DOHH2 (cell line): ENCODE data around the gene SNRNP40.
A peak's percentile ranks its signal among the peaks of the same experiment; 100 is the strongest.

Experiments
- H3F3A ChIP-seq: fragments of 200-600 bp; sonication (generic), shearing (Covaris generic); 2 replicates; pipeline ENCODE4 v1.6.0; 2016; ENCODE audit warnings: antibody characterized with exemption, mild to moderate bottlenecking; ENCODE audit not compliant: control insufficient read depth, insufficient read depth
- H3K27ac ChIP-seq: fragments of 200-600 bp; sonication (generic); 2 replicates; pipeline ENCODE4 v1.5.1; 2014; ENCODE audit warnings: low read depth, mild to moderate bottlenecking, low read length, moderate library complexity
- H3K27me3 ChIP-seq: fragments of 200-600 bp; sonication (generic); 2 replicates; pipeline ENCODE4 v1.6.1; 2014; ENCODE audit warnings: mild to moderate bottlenecking, low read length, mixed read lengths; ENCODE audit not compliant: control insufficient read depth
- H3K36me3 ChIP-seq: fragments of 200-600 bp; sonication (generic); 2 replicates; pipeline ENCODE4 v1.6.1; 2014; ENCODE audit warnings: mild to moderate bottlenecking, low read length, moderate library complexity, mixed read lengths; ENCODE audit not compliant: control insufficient read depth
- H3K4me1 ChIP-seq: fragments of 200-600 bp; sonication (generic); 2 replicates; pipeline ENCODE4 v1.6.1; 2014; ENCODE audit warnings: mild to moderate bottlenecking, low read length, mixed read lengths; ENCODE audit not compliant: control insufficient read depth
- H3K4me2 ChIP-seq: fragments of 200-600 bp; sonication (generic); 2 replicates; pipeline ENCODE4 v1.6.0; 2014; ENCODE audit warnings: mild to moderate bottlenecking, low read length, moderate library complexity
- H3K4me3 ChIP-seq: fragments of 200-600 bp; sonication (generic); 2 replicates; pipeline ENCODE4 v1.5.1; 2014; ENCODE audit warnings: mild to moderate bottlenecking, low read length, mixed read lengths
- H3K79me2 ChIP-seq: fragments of 200-600 bp; sonication (generic); 2 replicates; pipeline ENCODE4 v1.6.1; 2014; ENCODE audit warnings: mild to moderate bottlenecking, low read length, mixed read lengths; ENCODE audit not compliant: control insufficient read depth
- H3K9me2 ChIP-seq: fragments of 200-600 bp; sonication (generic); replicated peaks from 2 replicates; pipeline ENCODE4 v1.6.1; 2014; ENCODE audit warnings: mild to moderate bottlenecking, low read length, mixed read lengths; ENCODE audit not compliant: control insufficient read depth
- H3K9me3 ChIP-seq: fragments of 200-600 bp; sonication (generic); 2 replicates; pipeline ENCODE4 v1.6.1; 2014; ENCODE audit warnings: antibody characterized with exemption, low read length, mixed read lengths; ENCODE audit not compliant: control insufficient read depth, insufficient read depth
- H4K20me1 ChIP-seq: fragments of 200-600 bp; sonication (generic); 2 replicates; pipeline ENCODE4 v1.6.0; 2014; ENCODE audit warnings: low read depth, mild to moderate bottlenecking, antibody characterized with exemption, low read length, moderate library complexity; ENCODE audit not compliant: control insufficient read depth, insufficient read depth
- EZH2phosphoT487 ChIP-seq: fragments of 200-600 bp; sonication (generic); IDR thresholded peaks from 2 replicates; pipeline ENCODE4 v1.6.1; 2017; ENCODE audit warnings: borderline replicate concordance, mild to moderate bottlenecking, antibody characterized with exemption, low read length, moderate library complexity, mixed read lengths
- TF ChIP-seq, protein P1 (sequence below): fragments of 200-600 bp; sonication (generic); IDR thresholded peaks from one replicate; pipeline ENCODE4 v1.5.1; 2014; ENCODE audit warnings: antibody characterized with exemption, mild to moderate bottlenecking, low read depth, low read length; ENCODE audit not compliant: poor library complexity, severe bottlenecking

SNRNP40 gene

DNA sequence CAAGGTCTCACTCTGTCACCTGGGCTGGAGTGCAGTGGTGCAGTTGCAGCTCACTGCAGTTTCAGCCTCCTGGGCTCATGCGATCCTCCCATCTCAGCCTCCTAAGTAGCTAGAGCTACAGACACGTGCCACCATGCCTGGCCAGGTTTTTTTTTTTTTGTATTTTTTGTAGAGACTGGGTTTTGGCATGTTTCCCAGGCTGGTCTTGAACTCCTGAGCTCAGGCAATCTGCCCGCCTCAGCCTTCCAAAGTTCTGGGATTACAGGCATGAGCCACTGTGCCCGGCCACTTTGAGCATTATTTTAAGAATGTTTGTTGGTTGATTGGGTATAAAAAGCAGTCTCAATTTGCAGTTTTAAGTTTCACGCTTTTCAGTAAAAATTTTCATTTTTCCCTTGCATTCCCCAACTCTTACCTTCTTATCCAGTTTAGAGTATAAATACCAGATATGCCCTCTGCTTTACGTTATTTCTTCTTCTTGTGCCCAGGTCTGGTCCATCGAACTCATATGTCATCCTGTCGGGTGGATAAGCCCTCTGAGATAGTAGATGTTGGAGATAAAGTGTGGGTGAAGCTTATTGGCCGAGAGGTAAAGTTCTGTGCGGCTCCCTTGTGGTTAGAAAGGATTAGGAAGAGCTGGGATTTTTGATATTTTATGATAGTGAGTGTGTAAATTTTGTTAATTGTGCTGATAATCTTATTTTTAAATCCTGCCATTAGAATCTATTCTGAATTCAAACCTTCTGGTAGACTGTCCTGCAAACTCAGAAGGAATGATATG lies 40.3 kb upstream of the SNRNP40 start:
- TF ChIP-seq, protein P1, sequence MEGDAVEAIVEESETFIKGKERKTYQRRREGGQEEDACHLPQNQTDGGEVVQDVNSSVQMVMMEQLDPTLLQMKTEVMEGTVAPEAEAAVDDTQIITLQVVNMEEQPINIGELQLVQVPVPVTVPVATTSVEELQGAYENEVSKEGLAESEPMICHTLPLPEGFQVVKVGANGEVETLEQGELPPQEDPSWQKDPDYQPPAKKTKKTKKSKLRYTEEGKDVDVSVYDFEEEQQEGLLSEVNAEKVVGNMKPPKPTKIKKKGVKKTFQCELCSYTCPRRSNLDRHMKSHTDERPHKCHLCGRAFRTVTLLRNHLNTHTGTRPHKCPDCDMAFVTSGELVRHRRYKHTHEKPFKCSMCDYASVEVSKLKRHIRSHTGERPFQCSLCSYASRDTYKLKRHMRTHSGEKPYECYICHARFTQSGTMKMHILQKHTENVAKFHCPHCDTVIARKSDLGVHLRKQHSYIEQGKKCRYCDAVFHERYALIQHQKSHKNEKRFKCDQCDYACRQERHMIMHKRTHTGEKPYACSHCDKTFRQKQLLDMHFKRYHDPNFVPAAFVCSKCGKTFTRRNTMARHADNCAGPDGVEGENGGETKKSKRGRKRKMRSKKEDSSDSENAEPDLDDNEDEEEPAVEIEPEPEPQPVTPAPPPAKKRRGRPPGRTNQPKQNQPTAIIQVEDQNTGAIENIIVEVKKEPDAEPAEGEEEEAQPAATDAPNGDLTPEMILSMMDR, result no peak
- TF ChIP-seq EZH2phosphoT487, result no peak
- H3K36me3 ChIP-seq, result no peaks in the 10 kb centered on the region
- no peak overlapping the region for H3K4me3 ChIP-seq
- H3F3A ChIP-seq, result no peaks in the 10 kb centered on the region
- H4K20me1 ChIP-seq, result no peaks in the 10 kb centered on the region
- H3K79me2 ChIP-seq, result no peaks in the 10 kb centered on the region
- no peaks in the 10 kb centered on the region for H3K9me3 ChIP-seq
- H3K4me2 ChIP-seq, result no peak overlapping the region
- H3K27ac ChIP-seq, result no peak overlapping the region
- no peaks in the 10 kb centered on the region for H3K27me3 ChIP-seq
- no peaks in the 10 kb centered on the region for H3K9me2 ChIP-seq
- peaks cover 20% of the 10 kb centered on the region for H3K4me1 ChIP-seq

DNA sequence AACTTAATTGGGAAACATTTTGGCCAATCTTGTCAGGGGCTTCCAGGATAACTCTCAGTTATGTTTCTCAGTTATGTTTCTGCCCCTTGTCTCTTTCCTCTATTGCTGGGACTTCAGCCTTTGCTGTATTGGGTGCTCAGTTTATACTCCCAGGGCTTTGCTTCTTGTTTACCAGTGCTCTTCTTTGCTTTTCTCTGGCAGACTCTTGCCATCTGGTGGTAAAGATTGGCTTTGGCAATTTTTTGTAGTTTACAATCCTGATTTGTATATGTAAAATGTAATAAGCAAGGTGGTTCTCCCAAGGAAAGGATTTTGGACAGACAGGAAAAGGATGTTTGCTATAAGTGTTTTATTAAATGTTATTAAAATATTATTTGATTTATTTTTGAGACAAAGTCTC lies 38.4 kb upstream of the SNRNP40 start:
- H3K27me3 ChIP-seq, result no peaks in the 10 kb centered on the region
- peaks cover 20% of the 10 kb centered on the region for H3K4me1 ChIP-seq
- no peaks in the 10 kb centered on the region for H4K20me1 ChIP-seq
- no peaks in the 10 kb centered on the region for H3K36me3 ChIP-seq
- H3K9me3 ChIP-seq, result no peaks in the 10 kb centered on the region
- H3K79me2 ChIP-seq, result no peaks in the 10 kb centered on the region
- TF ChIP-seq, protein P1, result peak; percentile 47
- no peak for TF ChIP-seq EZH2phosphoT487
- no peak overlapping the region for H3K27ac ChIP-seq
- no peaks in the 10 kb centered on the region for H3K9me2 ChIP-seq
- H3K4me2 ChIP-seq, result 0 out of 2 replicates have a peak overlapping the region, but pooled peaks have one; percentile 7
- no peaks in the 10 kb centered on the region for H3F3A ChIP-seq
- H3K4me3 ChIP-seq, result no peak overlapping the region

DNA sequence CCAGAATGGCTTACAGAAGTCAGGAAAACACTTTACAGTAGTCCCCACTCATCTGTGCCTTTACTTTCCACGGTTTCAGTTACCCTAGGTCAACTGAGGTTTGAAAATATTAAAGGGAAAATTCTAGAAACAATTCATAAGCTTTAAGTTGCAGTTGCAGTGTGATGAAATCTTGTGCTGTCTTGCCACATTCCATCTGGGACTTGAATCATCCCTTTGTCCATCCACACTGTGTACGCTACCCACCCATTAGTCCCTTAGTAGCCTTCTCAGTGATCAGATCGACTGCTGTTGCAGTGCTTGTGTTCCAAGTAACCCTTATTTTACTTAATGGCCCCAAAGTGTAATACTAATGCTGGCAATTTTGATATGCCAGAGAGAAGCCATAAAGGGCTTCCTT lies 30.8 kb upstream of the SNRNP40 start:
- H3K4me2 ChIP-seq, result no peak overlapping the region
- no peaks in the 10 kb centered on the region for H3K9me3 ChIP-seq
- no peaks in the 10 kb centered on the region for H3K36me3 ChIP-seq
- H3K9me2 ChIP-seq, result no peaks in the 10 kb centered on the region
- H3F3A ChIP-seq, result no peaks in the 10 kb centered on the region
- no peaks in the 10 kb centered on the region for H4K20me1 ChIP-seq
- no peak for TF ChIP-seq EZH2phosphoT487
- TF ChIP-seq, protein P1, result no peak
- no peaks in the 10 kb centered on the region for H3K4me1 ChIP-seq
- no peaks in the 10 kb centered on the region for H3K79me2 ChIP-seq
- H3K27me3 ChIP-seq, result no peaks in the 10 kb centered on the region
- H3K4me3 ChIP-seq, result no peak overlapping the region
- no peak overlapping the region for H3K27ac ChIP-seq
